ENCODE measurements around the gene GALNT14. TPM values are rescaled to one million over a fixed set of nuclear protein-coding genes. Genes with fewer than 3 reads are reported as not detected.

Gene GALNT14
- total RNA-seq, 1 experiment from 2014 or later, result 6.0 TPM

DNA sequence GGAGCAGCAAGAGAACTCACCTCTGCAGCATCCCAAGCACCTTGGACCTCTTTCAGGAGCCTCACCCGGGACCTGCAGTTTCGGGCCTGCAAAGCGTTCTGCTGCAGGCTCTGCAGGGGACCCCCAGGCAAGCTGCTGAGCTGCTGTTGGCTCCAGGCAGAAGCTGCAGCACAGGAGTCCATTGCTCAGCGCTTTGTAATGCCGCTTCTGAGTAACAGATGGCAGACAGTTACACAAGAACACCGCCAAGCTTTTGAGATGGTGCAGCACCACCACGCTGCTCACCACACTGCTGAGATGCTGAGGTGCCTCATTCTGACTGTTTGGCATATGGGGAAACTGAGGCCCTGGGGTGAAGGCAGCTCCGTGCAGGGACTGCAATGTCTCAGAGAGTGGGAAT is 1.9 kb upstream of the GALNT14 start (continued):
- TF ChIP-seq RORB (CRISPR knock-in tag; IDR thresholded peaks at IDR 0.05) (no peak), EMX1 (CRISPR knock-in tag; IDR thresholded peaks at IDR 0.05) (no peak), TP53 (CRISPR knock-in tag; IDR thresholded peaks at IDR 0.05) (no peak)

DNA sequence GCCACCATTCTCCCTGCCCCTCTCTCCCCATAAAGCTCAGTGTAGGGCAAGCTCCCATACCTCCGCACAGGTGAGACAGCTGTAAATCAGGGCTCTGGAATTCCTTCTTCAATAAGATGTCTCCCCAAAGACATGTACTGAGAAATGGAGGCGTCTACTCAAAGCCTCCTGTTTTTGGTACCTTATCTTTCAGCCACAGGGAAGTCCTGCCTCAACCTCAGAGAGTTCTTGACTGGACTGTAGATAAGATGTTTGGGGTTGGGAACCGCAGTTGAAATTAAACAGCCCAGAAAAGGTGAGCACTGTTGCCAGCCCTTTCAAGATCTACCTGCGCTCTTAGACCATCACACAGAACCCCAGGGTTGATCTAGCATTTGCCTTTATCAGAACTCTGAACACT is 1.4 kb upstream of the GALNT14 start:
- Mint-ChIP-seq H3K4me3 (no peak overlapping the region), H3K27me3 (ENCODE audit: low read depth) (peaks cover 73% of the 10 kb centered on the region), H3K4me1 (peaks cover 38% of the 10 kb centered on the region), H3K9me3 (no peaks in the 10 kb centered on the region), H3K27ac (no peak overlapping the region), H3K36me3 (no peaks in the 10 kb centered on the region)
- POLR2A ChIA-PET, result no interaction called here
- TF ChIP-seq, protein P1, sequence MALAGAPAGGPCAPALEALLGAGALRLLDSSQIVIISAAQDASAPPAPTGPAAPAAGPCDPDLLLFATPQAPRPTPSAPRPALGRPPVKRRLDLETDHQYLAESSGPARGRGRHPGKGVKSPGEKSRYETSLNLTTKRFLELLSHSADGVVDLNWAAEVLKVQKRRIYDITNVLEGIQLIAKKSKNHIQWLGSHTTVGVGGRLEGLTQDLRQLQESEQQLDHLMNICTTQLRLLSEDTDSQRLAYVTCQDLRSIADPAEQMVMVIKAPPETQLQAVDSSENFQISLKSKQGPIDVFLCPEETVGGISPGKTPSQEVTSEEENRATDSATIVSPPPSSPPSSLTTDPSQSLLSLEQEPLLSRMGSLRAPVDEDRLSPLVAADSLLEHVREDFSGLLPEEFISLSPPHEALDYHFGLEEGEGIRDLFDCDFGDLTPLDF (CRISPR knock-in tag; IDR thresholded peaks at IDR 0.05), result no peak
- TF ChIP-seq RORB (CRISPR knock-in tag; IDR thresholded peaks at IDR 0.05) (no peak), NR1H2 (CRISPR knock-in tag; IDR thresholded peaks at IDR 0.05) (no peak), ZNF138 (CRISPR knock-in tag; conservative IDR thresholded peaks at IDR 0.05) (no peak)
- TF ChIP-seq, protein P2, sequence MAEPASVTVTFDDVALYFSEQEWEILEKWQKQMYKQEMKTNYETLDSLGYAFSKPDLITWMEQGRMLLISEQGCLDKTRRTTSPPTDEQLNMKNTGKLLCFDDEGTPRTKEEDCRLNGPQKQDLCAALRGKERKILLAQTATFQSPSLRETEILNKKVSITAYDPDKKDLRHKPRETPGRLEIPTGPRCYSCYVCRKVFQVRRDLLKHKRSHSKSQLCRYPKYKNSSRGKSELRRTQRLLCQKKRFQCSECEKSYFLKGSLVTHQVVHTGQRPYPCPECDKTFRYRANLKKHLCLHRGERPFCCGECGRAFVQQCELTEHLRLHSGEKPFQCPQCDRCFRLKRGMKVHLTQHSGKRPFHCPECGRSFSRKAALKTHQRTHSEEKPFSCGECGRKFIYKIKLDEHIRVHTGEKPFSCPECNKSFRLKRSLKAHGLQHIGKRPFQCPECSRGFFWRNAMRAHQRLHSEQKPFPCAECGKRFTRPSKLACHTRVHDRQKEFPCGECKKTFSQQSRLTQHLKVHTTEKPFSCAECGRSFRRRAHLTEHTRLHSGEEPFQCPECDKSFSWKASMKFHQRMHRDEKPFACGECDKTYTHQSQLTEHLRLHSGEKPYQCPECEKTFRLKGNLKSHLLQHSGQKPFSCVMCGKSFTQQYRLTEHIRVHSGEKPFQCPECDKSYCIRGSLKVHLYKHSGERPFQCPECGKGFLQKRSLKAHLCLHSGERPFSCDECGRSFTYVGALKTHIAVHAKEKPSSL (CRISPR knock-in tag; conservative IDR thresholded peaks at IDR 0.05), result no peak
- DNase-seq (ENCODE audit: low spot score) (no peak), ATAC-seq (no peak)
- CTCF ChIA-PET, result interaction anchor here (1.0 kb wide), 1 partner anchor 30 kb away, joined by 3 read pairs; no protein-coding TSS in a partner anchor

DNA sequence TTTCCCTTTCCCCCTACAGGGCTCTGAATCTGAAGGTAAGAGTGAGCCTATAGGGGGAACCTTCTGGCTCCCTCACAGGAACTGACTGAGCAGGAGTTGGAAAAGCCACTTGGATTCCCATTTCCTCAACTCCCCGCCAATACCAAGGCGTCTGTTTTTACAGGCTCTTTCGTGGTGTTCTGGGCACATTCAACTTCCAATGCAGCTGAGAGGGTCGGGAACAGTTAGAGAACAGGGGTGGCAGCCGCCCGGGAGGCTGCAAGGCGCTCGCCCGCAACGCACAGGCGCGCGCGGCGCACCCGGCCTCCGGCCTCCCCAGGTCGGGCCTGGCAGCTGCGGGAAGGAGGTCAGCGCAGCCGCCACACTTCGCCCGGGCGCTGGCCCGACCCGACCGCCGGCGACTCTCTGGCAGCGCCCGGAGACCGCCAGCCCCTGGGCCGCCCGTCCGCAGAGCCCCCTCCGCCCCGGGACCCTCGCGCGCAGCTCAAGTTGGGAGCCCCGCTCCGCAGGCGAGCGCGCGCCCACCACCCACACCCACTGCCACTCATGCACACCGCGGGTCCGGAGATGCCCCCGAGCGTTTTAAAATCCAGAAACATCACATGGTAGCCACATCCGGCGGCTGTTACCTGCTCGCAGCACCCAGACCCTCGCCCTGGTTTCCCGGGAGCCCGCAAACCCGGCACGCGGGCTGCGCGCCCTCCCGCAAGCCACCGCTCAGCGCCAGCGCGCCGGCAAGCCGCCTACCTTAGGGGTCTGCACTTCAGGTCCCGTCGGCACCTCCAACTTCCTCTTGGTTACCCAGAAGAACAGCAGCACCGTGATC is 816 bp downstream of the GALNT14 start:
- Mint-ChIP-seq H3K27me3 (ENCODE audit: low read depth) (peaks cover 77% of the 10 kb centered on the region), H3K36me3 (no peaks in the 10 kb centered on the region), H3K4me1 (peaks cover 32% of the 10 kb centered on the region), H3K4me3 (peak overlapping the region; percentile 74), H3K27ac (no peak overlapping the region), H3K9me3 (no peaks in the 10 kb centered on the region)
- ATAC-seq (peak; percentile 31), DNase-seq (ENCODE audit: low spot score) (peak; percentile 20)
- ChIA-PET CTCF (interaction anchor here (0.8 to 2.7 kb wide), 16 partner anchors 8 to 426 kb away, joined by 3 to 19 read pairs (median 6); no protein-coding TSS in a partner anchor), POLR2A (no interaction called here)
- 0 out of 2 replicates have a peak, but pooled peaks have one; percentile 41 for TF ChIP-seq ZNF121 (CRISPR knock-in tag; IDR thresholded peaks at IDR 0.05)
- TF ChIP-seq, protein P3, sequence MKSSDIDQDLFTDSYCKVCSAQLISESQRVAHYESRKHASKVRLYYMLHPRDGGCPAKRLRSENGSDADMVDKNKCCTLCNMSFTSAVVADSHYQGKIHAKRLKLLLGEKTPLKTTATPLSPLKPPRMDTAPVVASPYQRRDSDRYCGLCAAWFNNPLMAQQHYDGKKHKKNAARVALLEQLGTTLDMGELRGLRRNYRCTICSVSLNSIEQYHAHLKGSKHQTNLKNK (CRISPR knock-in tag; IDR thresholded peaks at IDR 0.05), result no peak

DNA sequence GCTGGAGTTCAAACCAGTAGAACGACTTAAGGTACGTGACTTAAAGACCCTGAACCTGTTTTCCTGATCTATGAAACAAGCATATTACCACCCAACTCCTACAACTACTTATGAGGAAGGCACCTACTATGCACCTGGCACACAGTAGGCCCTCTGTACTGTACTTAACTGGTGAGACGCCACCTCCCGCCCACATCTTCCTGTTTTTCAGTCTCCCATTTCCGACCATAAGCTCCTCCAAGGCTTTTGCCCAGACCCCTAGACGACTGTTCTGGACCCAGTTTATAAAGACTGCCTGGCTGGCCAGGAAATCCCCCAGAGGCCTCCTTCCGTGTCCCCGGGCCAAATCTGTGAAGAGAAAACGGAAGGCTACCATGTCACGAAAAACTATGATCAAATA is 1.5 kb downstream of the GALNT14 start:
- no peak for DNase-seq (ENCODE audit: low spot score)
- ChIA-PET POLR2A (no interaction called here), CTCF (interaction anchor here (2.3 to 2.7 kb wide), 4 partner anchors 12 to 425 kb away, joined by 6 to 19 read pairs (median 14); no protein-coding TSS in a partner anchor)
- Mint-ChIP-seq H3K4me1 (peaks cover 35% of the 10 kb centered on the region), H3K4me3 (peak overlapping the region; percentile 74), H3K9me3 (no peaks in the 10 kb centered on the region), H3K36me3 (no peaks in the 10 kb centered on the region), H3K27ac (no peak overlapping the region), H3K27me3 (ENCODE audit: low read depth) (peaks cover 70% of the 10 kb centered on the region)
- no peak for ATAC-seq
- TF ChIP-seq ZNF317 (CRISPR knock-in tag; IDR thresholded peaks at IDR 0.05; ENCODE audit: borderline replicate concordance, low read depth) (no peak), SOX15 (CRISPR knock-in tag; IDR thresholded peaks at IDR 0.05) (no peak), JAZF1 (CRISPR knock-in tag; IDR thresholded peaks at IDR 0.05) (no peak), SMAD4 (CRISPR knock-in tag; IDR thresholded peaks at IDR 0.05) (no peak)
- TF ChIP-seq, protein P4, sequence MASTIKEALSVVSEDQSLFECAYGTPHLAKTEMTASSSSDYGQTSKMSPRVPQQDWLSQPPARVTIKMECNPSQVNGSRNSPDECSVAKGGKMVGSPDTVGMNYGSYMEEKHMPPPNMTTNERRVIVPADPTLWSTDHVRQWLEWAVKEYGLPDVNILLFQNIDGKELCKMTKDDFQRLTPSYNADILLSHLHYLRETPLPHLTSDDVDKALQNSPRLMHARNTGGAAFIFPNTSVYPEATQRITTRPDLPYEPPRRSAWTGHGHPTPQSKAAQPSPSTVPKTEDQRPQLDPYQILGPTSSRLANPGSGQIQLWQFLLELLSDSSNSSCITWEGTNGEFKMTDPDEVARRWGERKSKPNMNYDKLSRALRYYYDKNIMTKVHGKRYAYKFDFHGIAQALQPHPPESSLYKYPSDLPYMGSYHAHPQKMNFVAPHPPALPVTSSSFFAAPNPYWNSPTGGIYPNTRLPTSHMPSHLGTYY (CRISPR knock-in tag; IDR thresholded peaks at IDR 0.05), result no peak
